Upper lobe of left lung (tissue), 4 donors: ENCODE data around the gene CATSPERE.

ENCODE experiments used
- CTCF ChIP-seq, 6 experiments: fragments of 450-650 bp in 4 of 6; fragments of 200-600 bp in 2 of 6; sonication (generic) in 2 of 6; IDR thresholded peaks; one replicate each; pipeline ENCODE4 v1.5.1; 2016 to 2019; ENCODE audit warnings: antibody characterized with exemption in 6 of 6
- EP300 ChIP-seq, 4 donors: sonication (generic); formaldehyde crosslinking; IDR thresholded peaks; one replicate each; pipeline ENCODE4 v1.5.1; 2017; ENCODE audit warnings: antibody characterized with exemption in 4 of 4, control low read depth in 2 of 4
- POLR2AphosphoS5 ChIP-seq, 2 donors: sonication (generic); formaldehyde crosslinking; IDR thresholded peaks; one replicate each; pipeline ENCODE4 v1.5.1; 2017; ENCODE audit warnings: antibody characterized with exemption in 2 of 2

GRCh38 chr1:244556263-244556662, 95.2 kb downstream of the CATSPERE start:
- TF ChIP-seq EP300 (IDR thresholded peaks at IDR 0.05), result no peak
- TF ChIP-seq CTCF (IDR thresholded peaks at IDR 0.05), result no peak
- no peak for TF ChIP-seq POLR2AphosphoS5 (IDR thresholded peaks at IDR 0.05)
